Lower leg skin (tissue), 3 donors: ENCODE measurements around the gene ARRDC5.

Source experiments
- POLR2A ChIP-seq, 2 donors: fragments of 450-650 bp; IDR thresholded peaks; one replicate each; pipeline ENCODE4 v1.6.1; 2016 to 2017; ENCODE audit warnings: antibody characterized with exemption in 2 of 2, mild to moderate bottlenecking in 1 of 2, moderate library complexity in 1 of 2
- TF ChIP-seq, protein P1 (sequence below), 3 donors: fragments of 450-650 bp; IDR thresholded peaks; one replicate each; pipeline ENCODE4 v1.5.1; 2016; ENCODE audit warnings: antibody characterized with exemption in 3 of 3, mild to moderate bottlenecking in 3 of 3, moderate library complexity in 2 of 3

DNA sequence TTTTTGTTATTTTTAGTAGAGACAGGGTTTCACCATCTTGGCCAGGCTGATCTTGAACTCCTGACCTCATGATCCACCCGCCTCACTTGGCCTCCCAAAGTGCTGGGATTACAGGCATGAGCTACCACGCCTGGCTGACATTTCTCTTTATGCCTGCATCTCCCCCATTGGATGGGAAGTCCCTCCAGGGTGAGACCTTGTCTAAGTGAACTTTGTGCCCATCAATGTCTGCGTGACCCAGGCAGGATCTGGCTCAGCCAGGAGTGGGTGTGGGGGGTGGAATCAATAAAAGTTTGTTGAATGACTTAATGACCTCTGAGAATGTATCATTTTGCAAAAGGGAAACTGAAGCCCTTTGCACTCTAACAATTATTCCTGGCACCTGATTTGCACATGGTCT, 1.8 kb upstream of the ARRDC5 start:
- TF ChIP-seq, protein P1, sequence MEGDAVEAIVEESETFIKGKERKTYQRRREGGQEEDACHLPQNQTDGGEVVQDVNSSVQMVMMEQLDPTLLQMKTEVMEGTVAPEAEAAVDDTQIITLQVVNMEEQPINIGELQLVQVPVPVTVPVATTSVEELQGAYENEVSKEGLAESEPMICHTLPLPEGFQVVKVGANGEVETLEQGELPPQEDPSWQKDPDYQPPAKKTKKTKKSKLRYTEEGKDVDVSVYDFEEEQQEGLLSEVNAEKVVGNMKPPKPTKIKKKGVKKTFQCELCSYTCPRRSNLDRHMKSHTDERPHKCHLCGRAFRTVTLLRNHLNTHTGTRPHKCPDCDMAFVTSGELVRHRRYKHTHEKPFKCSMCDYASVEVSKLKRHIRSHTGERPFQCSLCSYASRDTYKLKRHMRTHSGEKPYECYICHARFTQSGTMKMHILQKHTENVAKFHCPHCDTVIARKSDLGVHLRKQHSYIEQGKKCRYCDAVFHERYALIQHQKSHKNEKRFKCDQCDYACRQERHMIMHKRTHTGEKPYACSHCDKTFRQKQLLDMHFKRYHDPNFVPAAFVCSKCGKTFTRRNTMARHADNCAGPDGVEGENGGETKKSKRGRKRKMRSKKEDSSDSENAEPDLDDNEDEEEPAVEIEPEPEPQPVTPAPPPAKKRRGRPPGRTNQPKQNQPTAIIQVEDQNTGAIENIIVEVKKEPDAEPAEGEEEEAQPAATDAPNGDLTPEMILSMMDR (IDR thresholded peaks at IDR 0.05), result no peak
- TF ChIP-seq POLR2A (IDR thresholded peaks at IDR 0.05), result no peak
